Suppressor macrophage treated with lipopolysaccharide for 4 hours (primary cell): ENCODE results near the gene ACSF3.

ENCODE experiments used
- DNase-seq: peaks from one replicate; pipeline ENCODE4 v3.0.0-alpha.2; 2020

The ACSF3 gene

DNA sequence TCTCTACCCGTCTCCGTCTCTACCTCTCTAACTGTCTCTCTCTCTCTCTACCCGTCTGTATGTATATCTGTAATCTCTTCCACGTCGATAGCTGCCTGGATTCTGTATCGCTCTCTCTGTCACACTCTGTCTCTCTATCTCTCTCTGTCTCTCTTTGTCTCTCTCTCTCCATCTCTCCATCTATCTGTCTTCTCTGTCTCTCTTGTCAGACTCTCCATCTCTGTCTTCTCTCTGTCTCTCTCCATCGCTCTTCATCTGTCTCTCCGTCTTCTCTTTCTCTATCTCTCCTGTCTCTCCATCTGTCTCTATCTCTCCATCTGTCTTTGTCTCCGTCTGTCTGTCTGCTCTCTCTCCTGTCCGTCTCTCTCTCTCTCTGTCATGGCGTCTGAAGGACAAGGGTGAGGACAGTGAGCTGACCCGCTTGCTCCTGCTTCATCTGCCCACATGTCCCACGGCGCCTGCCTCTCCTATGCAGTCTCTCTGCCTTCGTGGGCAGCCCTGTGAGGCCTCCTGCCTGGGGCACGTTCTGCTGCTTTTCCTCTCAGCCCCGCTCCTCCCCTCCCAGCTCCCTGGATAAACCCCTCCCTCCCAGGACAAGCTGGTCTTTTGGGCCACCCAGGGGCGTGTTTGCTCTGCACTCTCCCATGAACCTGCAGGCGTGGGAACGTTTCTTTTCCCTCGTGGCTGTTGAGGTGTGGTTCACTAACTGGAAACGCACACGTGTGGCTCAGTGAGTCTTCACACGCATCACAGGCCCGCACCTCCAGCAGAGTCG lies 18.9 kb downstream of the ACSF3 start:
- DNase-seq: no peak

DNA sequence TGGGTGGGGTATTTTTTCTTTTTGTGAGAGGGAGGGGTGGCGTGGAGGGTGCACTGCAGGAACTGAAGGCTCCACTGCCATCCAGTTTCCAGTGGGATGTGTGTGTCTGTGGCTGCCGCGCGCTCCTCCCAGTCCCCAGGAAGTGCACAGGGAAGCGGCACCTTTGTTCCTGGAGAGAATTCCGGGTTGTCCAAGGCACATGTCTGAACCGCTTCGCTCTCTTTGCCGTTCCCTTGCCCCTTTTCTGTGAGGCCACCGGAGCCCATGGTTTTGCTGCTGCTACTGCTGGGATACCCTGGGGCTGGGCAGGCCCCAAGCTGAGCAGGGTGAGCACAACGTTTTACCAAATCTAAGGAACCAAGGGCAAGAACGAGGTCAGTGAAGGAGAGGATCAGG lies 19.5 kb downstream of the ACSF3 start:
- DNase-seq: no peak

DNA sequence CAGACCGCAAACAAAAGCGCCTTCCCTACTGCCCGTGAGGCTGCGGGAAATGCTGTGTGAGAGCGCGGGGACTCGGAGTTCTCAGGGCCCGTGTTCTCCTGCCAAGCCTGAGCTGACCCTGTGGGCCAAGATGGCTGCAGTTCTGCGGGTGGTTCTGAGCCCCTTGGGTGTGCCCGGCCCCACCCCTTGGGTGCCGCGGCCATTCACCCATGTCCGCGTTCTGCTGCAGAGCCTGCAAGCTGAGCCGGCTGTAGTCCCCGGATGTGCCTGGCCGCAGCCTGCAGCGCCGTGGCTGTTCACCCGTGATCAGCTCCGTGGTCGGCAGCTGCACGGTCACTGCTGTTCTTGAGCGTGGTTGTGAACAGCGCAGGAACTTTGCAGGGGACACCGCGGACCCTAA lies 20.0 kb downstream of the ACSF3 start:
- no peak for DNase-seq

DNA sequence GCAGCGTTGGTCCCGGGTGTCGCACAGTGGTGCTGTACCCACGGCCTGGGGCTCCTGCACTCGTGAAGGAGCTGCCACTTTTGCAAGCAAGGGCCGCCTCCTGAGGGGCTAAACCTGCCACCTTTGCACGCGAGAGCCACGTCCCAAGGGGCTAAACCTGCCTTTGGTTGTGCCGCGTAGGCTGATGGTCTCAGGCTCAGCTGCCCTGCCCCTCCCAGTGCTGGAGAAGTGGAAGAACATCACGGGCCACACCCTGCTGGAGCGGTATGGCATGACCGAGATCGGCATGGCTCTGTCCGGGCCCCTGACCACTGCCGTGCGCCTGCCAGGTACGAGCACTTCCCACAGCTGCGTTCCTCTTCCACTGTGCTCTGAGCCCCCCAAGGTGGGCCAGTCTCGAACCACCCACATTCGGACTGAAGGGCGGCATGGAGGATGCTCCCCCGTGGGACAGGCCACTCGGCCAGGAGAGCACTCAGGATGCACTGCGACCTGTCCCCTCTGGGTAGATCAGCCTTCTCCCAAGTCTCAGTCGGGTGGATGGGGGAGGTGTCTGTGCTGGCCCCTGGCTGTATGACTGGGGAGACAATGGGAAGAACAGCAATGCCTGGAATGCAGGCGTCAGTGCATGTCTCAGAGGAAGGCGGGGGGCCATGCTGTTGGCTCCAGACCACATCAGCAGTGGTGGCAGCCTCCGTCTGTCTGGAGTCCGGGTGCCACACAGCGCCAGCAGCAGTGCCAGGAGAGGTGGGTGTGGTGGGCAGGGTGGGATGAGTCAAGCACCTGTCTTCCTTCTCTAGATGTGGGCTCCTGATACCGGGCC lies 20.7 kb downstream of the ACSF3 start:
- no peak for DNase-seq

DNA sequence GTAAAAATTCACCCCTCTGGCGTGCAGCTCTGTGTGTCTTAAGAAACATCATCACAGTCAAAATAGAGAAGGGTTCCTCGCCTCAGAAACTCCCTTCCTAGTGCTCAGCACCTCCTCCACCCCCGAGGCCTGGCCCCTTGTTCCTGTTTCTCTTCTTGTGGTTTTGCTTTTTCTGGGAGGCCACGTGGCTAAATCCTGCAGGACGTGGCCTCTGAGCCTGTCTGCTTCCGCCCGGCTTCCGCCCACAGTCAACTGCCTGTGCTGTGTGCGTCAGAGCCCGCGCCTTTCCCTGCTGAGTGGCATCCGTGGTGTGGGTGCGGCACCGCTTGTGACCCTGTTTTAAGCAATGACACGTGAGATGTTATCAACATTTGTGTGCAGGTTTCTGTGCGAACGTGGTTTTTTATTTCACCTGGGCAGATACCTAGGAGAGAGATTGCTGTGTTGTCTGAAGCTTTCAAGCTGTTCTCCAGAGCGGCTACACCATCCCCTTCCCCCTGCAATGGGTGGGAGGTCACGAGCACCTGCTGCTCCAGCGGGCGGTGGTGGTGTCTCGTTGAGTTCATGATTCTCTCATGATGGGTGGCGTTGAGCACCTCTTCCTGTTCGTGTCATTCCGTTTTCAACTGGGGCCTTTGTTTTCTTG lies 21.7 kb downstream of the ACSF3 start:
- peak; percentile 98 for DNase-seq

DNA sequence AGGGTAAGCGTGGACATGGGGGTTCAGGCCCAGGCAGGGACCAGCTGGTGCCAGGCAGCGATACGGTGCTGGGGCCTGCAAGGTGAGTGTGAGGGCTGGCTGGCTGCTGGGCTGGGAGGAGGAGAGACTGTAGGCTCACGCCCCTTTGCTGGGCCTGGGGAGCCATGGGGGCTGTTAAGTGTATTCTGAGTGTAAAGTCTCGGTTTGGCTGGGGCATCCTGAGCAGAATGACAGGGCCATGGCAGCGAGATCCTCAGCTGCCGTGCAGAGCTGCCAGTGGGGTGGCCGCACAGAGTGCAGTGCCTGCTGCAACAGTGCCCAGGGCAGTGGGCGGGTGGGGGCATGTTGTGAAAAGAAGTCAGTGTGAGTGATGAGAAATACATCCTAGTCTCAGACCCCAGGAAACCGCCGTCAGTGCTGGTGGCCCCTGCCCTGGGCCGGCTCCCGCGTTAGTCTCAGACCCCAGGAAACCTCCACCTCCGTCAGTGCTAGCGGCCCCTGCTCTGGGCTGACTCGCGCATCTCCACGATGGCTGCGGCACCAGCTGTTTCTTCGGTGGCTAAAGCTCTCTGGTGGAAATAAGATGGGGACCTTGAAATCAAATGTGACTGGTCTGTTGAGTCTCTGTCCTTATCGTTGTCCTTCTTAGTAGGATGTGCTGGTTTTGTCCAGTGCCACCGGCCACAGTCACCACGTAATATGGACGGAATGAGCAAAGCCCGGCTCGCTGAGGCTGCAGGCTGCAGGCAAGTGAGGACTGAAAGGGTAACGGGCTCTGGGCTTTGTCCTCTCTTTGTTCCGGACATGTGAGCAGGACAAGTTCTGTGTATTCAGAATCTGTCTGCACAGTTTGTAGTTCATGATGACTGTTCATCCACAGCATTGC lies 22.9 kb downstream of the ACSF3 start:
- DNase-seq: no peak

DNA sequence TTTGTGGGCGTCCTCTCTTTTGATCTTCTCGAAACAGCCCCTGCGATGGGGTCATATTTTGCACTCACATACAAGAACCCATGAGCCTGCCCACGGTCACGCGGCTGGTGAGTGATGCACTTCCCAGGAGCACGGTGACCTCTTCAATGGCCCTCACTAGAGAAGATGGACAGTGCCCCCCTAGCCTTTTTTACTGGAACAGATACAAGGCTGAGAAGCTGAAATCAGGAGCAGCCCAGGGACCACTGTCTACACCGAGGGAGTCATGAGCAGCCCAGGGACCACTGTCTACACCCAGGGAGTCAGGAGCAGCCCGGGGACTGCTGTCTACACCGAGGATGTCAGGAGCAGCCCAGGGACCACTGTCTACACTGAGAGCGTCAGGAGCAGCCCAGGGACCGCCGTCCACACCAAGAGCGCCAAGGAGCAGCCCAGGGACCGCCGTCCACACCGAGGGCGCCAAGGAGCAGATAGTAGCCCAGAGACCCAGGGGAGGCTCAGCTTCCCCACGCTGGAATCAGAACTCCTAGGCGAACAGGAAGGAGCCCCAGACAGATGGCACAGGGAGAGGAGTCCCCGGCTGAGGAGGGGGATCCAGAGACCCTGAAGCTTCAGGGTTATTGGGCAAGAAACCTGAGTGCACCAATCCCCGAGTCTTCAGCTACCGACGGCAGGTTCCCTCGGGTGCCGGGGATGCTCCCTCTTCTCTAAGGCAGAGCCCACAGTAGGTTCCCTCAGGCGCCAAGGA lies 23.7 kb downstream of the ACSF3 start:
- DNase-seq: peak; percentile 59

DNA sequence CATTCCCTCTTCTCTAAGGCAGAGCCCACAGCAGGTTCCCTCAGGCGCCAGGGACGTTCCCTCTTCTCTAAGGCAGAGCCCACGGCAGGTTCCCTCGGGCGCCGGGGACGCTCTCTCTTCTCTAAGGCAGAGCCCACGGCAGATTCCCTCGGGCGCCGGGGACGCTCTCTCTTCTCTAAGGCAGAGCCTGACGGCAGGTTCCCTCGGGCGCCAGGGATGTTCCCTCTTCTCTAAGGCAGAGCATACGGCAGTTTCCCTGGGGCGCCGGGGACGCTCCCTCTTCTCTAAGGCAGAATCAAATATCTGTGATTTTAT lies 24.3 kb downstream of the ACSF3 start:
- DNase-seq: no peak

DNA sequence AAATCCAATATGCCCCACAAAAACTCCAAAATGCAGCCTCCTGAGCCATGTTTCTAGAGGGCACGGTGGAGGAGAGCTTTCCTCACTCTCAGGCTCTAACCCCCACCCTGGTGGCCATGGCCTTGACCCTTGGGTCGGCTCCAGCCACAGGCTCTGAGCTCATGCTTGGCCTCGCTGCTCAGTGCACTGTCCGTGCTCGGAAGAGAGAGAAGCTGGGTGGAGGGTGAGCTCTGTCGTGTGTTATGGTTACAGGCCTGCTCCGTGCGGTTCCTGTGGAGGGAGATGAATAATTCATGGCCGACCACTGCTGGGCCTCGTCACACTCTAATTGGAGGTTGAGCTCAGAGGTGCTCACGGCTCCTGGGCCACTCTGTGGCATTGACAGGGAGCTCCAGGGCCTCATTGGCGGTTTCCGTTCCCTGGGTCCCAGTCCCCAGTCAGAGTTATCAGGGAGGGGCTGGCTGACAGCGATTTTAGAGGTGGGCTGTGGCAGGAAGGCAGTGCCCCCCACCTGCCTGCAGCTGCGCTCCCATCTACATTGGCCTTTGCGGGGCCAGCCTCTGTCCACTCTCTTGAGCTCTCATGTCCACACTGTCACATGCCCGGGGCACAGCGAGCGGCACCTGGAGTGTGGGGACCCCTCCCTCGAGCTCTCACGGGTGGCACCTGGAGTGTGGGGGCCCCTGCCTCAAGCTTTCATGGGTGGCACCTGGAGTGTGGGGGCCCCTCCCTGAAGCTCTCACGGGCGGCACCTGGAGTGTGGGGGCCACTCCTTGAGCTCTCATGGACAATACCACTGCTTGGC lies 24.9 kb downstream of the ACSF3 start:
- peak; percentile 19 for DNase-seq

DNA sequence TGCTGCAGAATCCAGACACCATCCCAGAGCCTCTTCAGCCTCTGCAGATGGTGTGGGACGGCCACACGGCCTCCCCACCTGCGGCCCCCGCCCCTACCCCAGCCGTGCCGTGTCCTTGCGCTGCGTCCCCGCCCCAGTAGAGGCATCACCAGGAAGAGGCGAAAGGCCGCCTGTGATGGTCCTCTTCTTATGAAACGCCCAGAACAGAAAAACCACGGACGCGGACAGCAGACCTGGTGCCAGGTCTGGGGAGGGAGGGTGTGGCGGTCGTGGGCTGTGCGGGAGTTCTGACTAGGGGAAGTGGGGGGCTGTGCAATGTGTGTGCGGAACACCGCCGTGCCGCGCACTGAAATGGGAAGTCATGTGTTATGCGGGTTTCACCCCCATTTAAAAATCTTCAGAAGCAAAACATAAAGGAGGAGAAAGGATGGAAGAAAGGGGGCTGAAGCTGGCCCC lies 25.5 kb downstream of the ACSF3 start:
- no peak for DNase-seq

DNA sequence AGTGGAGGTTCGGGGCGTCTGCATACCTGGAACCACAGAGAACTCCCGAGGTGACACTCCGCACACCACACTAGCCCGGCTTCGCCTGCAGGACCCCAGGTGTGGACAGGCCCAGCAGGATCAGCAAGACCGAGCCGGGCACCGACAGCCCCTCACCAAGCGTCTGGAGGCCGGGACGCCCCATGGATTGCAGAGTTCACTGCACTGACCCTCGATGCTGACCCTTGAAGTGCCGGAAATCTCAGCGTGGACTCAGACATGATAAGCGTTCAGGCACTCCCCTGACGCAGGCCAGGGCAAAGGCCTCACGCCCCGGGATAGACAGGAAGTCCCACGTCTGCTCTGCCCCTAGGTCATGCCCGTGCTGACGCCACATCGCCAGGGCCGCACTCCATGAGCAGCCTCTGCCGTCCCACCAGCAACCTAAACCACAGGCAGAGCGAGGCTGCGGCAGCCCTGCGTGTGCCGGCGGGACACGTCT lies 26.0 kb downstream of the ACSF3 start:
- no peak for DNase-seq

DNA sequence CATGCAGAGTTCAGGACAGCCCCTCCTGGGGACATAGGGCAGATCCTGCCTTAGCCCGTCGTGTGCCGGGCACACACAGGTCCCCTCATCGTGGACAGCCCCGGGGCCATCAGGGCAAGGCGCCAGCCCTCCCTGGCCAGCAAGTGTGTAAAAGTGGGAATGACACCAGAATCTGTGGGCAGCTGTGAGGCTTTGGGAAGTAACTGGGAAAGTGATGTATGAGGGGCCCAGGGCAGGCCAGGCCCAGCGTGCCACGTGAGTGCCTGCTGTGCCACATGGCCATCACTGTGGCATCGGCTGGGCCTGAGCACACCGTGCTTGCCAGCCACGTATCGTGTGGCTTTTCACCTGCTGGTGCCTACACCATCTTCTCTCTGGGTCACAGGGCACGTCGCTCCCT lies 26.6 kb downstream of the ACSF3 start:
- no peak for DNase-seq

DNA sequence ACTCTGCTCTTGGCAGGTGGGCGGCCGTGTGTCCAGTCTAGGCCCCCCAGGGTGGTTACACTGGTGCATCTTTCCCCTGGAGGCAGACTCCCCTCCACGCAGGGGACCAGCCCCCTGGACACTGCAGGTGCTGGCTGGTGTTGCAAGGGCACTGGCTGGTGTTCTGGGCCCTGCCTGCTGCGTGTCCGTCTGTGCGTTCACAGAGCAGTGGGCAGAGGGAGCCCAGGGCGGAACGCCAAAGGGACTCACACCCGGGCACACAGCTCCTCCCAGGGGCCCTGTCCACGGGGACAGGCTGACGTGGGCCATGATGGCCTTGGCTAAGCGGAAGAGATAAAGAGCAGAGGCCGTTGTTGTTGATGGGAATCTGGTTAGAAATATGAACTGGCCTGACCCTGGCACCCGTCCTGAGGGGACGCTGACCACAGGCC lies 27.3 kb downstream of the ACSF3 start:
- no peak for DNase-seq

DNA sequence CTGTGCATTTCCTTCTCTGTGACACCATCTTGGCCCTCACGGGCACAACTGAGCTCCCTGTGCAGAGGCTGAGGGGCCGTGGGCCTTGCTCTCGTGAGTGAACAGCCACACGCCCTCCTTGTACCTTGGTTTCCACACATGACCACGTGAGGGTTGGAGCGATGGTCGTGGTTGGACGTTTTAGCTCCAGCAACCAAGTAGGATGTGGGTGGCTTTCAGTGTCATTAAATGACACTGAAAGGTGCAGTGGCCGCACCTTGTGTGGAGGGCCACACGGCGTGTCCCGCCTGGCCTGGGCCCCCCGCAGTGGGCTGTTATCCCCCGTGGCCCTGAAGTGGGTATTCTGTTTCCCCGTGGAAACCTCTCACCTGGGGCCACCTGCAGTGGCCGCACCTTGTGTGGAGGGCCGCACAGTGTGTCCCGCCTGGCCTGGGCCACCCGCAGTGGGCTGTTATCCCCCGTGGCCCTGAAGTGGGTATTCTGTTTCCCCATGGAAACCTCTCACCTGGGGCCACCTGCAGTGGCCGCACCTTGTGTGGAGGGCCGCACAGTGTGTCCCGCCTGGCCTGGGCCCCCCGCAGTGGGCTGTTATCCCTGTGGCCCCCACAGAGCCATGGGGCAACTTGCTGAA lies 28.2 kb downstream of the ACSF3 start:
- DNase-seq: no peak

DNA sequence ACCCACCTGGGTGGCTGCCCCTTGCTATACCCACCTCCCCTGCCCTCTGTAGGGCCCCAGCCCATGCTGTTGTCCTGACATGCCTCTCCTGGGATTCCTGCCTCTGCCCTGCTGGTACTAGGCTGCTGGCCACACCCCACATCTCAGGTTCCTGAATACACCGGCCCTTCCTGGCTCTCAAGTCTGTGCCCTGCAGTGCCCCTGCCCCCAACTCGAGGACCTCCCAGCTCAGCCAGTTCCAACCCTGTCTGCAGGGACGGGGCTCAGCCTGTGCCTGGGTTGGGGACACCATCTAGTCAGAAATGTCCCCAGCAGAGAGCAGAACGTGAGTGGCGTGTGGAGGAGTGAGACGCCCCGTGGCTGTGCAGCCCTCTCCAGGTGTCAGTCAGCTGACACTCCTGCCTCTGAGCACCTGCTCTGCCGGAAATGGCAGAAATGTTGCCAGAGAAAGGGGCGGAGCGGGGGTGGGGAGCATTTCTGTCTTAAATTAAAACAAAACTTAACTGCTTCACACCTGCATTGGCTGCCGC lies 28.7 kb downstream of the ACSF3 start:
- DNase-seq: no peak

DNA sequence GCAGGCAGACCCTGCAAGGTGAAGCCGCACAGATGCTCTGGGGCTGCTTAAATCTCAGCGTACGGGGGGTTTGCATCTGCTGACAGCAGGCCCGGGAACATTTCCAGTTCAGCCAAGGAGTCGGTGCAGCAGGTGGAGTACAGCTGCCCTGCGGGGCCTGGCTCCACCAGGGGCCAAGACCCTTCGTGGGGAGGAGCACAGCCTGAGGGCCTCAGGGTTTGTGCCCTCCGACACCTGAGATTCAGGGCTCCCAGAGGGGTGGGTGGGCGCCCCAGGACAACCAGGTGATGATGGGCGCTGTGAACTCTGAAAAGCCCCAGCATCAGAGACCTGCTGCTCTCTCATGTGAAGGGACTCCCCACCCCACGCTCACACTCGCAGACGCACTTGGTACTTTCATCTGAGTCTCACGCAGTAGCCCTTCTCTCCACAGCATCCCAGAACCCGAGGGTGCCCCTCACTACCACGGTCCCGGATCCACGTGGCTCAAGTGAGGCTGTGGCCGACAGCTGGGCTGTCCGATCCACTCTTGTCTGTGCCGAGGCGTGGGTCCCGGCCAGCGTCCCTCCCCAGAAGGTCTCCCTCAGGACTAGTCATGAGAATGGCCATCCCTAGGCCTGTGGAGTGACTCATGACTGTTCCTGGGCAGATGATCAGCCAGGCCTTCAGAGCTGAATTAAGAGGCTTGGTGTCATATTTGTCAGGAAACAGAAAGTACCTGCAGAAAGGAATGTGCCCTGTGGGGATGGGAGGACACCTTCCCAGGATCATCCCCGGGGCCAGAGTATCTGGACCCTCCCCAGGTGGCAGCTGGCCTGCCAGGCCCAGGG lies 29.6 kb downstream of the ACSF3 start:
- DNase-seq: no peak

DNA sequence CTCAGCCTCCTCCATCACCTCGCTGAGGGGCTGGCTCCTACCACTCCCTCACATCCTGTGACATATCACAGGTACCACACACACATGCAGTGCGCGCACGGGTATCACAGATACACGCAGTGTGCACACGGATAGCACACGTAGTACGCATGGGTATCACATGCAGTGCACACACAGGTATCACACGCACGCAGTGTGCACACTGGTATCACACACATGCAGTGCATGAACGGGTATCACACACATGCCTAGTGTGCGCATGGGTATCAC lies 30.1 kb downstream of the ACSF3 start:
- no peak for DNase-seq

DNA sequence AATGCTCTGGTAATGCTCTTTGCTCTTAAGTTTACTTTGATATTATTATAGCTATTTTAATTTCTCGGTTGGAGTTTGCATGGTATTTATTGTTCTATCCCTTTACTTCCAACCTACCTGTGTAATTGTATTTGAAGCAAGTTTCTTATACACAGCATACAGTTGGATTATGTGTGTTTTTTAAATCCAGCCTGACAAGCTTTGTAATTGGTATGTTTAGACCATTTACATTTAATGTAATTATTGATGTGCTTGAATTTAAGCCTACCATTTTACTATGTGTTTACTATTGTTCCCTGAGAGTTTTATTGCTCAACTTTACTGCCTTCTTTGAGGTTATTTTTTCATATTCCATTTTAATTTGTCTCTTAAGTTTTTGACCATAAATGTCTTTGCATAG lies 35.7 kb downstream of the ACSF3 start:
- DNase-seq: no peak

DNA sequence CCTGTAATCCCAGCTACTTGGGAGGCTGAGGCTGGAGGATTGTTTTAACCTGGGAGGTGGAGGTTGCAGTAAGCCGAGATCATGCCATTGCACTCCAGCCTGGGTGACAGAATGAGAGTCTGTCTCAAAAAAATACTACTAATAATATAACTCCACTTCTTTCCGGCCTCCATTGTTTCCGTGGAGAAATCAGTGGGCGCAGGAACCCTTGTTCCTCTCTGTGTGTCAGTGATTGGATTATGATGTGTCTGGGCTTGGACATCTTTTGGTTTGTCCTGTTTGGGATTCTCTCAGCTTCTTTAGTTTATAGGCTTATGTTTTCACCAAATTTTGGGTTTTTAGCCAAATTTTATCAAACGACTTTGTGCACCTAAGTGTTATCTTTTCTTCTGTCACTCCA lies 36.8 kb downstream of the ACSF3 start:
- DNase-seq: no peak

DNA sequence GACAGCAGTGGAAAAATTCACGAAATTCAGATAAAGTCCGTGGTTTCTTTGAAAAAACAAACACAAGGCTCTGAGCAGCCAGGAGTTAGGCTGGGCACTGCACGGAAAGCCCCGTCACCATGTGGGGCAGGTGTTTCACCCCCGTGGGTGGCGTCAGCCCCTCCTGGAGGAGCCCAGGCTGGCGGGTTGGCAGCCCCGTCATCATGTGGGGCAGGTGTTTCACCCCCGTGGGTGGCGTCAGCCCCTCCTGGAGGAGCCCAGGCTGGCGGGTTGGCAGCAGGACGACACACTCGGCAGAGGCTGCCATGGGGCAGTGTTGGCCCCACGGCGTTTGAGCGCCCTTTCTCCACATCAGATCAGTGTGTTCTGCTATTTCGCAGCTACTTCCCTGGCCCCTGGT lies 38.1 kb downstream of the ACSF3 start:
- DNase-seq: no peak
